T follicular helper cell (primary cell): ENCODE results near the gene RHOU.
A peak's percentile ranks its signal among the peaks of the same experiment; 100 is the strongest.
"Not testable (repeated sequence)": the region's sequence is repeated elsewhere in the genome, so short reads cannot be mapped to it uniquely, and the experiment has no call there.

Experiments used
- DNase-seq: peaks from one replicate; pipeline ENCODE4 v3.0.0-alpha.2; 2020; ENCODE audit warnings: low read depth
- total RNA-seq, 2 experiments: gene quantifications; one replicate each; lab custom pipeline; 2026; lab: John Stamatoyannopoulos, UW

The RHOU gene
- total RNA-seq = 3.0 to 4.9 reads per million in 2 experiments

DNA sequence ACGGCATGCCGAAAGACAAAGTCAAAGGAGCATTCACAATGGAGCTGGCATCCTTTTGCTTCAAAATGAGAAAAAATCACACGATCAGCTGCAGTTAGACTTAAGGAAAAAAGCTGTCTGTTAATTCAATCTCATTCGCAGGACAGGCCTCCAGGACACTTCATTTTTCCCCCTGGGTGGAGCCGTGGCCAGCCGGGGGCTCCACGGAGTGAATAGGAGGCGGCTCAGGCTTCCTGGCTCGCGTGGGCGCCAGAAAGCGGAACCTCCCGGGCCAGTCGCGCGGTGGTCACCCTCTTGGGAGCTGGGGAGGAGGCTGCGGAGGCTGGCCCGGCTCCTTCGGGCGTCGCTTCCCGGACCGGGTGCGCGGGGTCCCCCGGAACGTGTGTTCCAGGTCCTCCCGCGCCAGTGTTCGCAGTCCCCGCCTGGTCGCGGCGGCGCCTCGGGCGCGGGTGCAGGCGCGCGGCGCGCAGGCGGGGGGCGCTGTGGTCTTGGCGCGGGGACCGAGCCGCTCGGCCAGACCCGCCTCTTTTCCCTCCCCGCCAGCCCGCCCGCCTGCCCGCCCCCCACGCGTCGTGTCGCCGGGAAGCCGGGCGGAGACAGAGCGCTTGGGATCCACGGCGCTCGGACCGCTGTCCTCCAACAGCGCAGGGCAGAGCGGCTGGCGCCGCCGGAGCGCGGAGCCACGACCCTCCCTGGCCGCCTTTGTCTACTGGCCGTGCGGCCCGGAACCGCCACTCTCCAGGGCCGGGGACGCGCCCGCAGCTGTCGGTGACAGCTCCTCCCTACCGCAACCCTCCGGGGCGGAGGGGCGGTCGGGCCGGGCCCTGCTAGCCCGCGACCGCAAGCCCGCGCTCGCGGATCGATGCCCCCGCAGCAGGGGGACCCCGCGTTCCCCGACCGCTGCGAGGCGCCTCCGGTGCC, at the start of gene RHOU:
RHOU (plus strand) TSS at position 599 of the 921 bp plus-strand sequence; CDS start at position 863, 264 bp downstream.
- DNase-seq = peak; percentile 26

DNA sequence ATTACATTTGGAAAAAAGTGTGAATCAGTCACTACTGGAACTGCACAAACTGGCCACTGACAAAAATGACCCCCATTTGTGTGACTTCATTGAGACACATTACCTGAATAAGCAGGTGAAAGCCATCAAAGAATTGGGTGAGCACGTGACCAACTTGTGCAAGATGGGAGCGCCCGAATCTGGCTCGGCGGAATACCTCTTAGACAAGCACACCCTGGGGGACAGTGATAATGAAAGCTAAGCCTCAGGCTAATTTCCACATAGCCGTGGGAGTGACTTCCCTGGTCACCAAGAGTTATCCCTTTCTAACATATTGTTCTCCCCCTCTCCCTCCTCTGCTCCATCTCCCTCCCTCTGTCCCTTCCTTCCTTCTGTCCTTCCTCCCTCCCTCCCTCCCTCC, 47.7 kb upstream of the RHOU start:
- DNase-seq = no peak

DNA sequence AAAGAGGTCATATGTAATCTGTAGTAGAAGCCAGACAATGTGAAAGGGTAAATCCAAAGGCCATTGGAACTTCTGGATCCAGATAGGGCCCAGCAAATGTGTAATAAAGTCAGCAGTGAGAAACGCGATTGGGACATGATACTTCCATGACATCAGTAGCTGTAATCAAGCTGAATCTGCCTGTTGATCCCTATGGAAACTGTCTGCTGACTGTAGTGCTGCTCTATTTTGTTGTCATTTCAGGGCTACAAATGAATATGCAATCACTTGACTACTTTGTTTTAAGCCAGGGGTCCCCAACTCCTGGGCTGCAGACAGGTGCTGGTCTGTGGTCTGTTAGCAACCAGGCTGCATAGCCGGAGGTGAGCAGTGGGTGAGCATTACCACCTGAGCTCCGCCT, 46.0 kb upstream of the RHOU start:
- DNase-seq = no peak

DNA sequence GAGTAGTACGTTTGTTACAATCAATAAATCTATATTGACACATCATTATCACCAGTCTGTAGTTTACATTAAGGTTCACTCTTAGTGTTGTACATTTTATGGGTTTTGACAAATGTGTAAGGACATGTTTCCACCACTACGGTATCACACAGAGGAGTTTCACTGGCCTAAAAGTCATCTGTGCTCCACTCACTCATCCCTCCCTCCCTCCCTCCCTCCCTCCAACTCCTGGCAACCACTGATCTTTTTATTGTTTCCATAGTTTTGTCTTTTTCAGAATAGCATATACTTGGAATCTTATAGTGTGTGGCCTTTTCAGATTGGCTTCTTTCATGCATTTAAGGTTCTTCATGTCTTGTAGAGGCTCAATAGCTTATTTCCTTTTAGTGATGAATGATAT, 44.1 kb upstream of the RHOU start:
- no peak for DNase-seq

DNA sequence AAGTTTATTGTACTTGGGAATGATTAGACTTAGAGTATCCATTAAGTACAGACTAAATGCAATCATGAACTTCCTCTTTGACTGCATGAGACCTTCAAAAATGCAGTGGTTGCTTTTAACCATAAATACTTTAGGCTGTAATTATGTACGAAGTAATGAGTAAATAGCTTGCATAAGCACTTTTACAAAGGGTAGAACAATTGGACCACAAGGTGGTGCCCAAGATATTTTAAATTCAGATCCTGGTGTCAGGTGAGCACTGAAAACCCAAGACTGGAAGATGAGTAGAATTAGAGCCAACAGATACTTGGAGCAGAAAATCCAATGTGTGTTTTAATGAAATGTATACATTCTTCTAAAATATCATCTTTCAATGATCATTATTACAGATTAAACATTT, 43.4 kb upstream of the RHOU start:
- no peak for DNase-seq

DNA sequence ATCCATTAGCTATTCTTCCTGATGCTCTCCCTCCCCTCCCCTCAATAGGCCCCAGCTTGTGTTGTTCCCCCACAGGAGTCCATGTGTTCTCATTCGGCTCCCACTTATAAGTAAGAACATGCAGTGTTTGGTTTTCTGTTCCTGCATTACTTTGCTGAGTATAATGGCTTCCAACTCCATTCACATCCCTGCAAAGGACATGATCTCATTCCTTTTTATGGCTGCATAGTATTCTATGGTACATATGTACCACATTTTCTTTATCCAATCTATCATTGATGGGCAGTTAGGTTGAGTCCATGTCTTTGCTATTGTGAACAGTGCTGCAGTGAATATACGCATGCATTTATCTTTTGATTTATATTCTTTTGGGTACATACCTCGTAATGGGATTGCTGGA, 40.8 kb upstream of the RHOU start:
- not testable (repeated sequence) for DNase-seq

DNA sequence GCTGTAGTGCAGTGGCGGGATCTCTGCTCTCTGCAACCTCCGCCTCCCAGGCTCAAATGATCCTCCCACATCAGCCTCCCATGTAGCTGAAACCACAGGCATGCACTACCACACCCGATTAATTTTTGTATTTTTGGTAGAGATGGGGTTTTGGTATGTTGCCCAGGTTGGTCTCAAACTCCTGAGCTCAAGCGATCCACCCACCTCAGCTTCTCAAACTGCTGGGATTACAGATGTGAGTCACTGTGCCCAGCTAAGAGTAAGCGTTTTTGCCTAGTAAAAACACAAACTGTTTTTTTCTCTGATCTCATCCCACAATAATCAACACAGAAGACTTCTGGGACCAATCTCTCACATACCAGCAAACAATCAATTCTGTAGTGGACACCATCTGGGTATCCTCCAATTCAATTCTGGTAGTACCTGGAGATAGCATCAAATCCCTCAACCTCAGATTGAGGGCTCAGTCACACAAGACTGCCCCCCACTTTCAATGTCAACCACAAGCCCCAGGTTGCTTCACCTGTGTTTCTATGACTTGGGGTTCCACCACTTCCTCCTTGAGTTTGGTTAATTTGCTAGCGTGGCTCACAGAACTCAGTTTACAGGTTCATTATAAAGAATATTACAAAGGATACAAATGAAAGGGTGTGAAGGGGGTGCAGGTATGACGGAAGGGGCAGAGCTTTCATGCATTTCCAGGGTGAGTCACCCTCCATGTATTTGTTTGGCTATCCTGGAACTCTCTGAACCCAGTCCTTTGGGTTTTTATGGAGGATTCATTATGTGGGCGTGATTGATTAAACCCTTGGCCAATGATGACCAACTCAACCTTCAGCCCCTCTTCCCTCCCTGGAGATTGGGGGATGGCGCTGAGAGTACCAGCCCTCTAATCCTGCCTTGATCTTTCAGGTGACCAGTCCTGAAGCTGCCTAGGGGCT, 40.0 kb upstream of the RHOU start:
- no peak for DNase-seq

DNA sequence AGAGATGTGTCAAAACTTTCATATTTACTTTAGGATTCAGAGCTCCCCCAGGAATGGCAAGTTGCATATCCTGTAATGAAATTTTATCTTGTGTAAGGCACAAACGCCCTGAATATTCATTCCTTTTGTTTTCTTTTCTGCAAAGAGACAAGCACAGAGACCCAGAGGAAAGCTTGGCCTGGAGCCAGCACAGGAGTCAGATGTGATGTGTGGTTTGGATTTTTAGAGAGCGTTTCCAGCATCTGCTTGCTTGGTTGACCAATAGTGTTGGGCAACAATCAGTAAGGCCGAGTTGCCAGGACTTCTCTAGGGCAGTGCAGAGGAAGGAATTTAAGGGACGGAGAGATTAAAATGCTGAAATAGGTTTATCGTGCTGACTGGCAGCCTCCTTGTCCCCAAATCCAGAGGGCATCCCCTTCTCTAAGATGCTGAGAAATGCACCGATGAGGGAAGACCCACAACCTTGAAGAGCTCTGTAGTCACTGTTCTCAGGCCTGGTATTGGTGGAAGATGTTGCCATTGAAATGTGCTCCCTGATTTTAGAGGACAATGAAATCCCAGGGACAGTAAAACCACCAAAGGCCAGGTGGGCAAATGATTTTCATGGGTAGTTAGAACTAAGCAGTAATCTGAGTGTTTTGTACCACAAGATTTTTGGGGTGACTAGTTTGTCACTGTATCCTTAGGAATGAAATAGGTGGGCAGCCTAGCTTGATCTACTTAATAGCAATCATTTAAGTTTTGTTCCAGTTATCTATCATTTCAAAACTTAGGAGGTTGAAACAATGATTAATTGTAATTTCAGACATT, 37.9 kb upstream of the RHOU start:
- DNase-seq = no peak

DNA sequence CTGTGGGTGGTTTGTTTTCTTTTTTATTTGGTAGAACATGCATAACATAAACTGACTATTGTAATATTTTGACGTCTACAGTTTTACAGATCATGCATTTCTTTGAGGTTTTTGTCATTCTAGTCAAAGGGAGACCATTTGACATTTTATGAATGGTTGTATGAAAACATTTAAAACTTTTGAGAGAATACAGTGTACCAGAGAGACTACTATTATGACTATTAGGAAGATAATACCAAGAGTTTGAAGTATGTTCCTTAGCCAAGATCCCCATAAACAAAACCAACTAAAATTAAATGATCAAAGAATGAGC, 37.3 kb upstream of the RHOU start:
- DNase-seq = no peak

DNA sequence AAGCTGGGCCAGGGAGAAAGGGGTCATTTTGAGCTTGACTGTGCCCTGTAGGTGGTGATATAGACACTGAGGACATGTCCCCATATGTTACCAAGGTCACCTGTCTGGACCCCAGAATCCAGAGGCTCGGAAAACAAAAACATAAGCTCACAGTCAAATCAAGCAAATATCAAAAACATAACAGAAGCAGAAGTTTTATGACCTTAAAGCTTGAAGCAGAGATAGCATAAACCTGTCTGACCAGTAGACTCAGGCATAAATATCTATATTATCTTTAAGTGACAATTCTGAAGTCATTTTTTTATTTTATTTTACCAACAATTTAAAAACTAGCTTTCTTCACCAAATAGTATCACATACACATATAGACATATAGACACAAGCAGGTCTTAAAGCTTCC, 32.8 kb upstream of the RHOU start:
- DNase-seq = no peak

DNA sequence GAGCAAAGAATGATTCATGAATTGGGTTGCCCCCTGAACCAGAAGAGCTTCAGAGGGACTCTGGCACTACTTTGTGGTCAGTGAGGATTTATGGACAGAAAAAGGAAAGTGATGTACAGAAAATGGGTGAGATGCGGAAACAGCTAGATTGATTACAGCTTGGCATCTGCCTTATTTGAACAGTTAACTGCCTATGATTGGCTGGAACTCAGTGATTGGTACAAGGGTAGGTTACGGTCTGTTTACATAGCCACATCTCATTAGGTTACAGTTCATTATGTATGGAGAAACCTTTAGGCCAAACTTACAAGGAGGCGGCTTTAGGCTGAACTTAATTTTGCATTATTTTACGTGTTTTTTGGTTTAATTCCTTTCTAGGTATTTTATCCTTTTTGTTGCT, 29.0 kb upstream of the RHOU start:
- DNase-seq = no peak

DNA sequence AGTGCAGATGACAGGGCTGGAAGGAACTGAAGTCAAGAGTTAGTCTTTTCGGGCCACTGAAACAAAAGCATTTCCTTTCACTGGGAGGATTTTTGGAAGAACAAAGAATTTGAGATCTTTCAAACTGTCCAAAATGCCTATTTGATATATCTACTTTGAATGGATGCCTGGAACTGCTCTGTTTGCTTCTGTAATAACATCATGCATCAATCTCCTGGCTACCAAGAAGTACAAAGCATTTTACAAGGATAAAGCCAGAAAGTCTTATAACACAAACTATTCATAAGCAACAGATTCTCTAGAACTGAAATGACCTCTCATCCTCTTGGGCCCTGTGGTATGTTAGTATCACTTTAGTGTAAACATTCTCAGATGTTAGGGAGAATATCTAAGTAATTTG, 18.2 kb upstream of the RHOU start:
- no peak for DNase-seq

DNA sequence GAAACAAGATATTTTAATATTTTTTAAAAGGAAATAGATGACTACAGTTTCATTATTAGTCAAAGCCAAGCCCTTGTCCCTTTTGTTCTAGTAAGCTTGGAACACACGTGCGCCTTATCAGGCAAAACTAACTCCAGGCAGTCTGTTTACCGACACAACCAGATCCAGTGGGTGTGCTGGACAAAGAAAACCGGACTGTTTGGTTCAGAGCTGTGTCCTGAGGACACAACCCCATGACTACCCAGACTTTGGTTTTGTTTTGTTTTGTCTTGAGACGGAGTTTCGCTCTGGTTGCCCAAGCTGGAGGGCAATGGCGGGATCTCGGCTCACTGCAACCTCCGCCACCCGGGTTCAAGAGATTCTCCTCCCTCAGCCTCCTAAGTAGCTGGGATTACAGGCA, 13.9 kb upstream of the RHOU start:
- no peak for DNase-seq

DNA sequence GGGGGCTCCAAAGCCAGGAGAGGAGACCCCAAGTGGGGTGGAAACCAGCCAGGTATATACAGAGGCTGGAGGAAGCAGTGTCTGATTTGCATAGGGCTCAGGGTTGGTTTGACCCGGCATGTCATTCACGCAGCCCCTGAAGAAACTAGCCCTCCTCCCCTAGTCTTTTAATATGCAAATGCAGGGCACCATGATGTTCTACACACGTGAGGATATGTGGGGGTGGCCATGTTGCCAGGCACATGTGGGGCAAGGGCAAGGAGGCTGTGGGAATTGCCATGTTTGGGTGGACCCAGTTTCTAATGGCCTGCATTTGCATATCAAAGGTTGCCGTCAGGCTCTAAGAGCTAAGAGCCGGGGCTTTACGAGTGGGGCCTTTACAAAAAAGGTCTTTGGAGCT, 12.0 kb upstream of the RHOU start:
- no peak for DNase-seq

DNA sequence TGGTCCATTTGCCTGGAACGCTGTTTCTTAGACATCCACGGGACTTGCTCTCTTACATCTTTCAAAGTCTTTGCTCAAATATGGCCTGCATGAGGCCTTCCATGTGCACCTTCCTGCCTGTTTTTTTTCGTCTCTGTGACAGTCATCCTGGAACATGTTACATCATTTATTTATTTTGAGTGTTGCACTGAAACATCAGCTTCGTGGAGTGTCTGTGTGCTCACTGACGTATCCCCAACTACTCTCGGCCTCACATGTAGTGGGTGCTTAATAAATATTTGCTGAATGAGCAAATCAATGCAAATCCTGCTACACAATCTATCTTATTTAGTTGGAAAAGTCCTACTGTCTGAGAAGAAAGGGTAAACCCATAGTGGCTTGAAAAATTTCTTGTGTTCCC, 11.4 kb upstream of the RHOU start:
- DNase-seq = no peak

DNA sequence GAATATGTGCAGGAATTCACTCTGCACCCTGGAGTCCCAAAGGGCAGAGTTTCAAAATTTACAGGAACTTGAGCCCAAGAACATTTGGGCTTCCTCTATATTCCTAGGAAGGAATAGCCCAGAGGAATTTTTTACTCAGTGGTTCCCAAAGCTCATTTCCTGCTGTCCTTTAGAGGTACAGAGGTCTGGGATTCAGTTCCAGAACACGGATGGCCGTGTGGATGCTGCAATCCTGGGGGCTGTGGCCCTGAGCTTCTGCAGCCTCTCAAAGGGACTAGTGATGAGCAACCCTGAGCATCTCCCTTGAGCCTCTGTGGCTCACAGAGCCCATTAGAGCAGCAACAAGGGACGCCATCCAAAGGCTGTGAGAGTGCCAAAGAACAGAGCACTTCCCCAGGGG, 10.1 kb upstream of the RHOU start:
- DNase-seq = no peak

DNA sequence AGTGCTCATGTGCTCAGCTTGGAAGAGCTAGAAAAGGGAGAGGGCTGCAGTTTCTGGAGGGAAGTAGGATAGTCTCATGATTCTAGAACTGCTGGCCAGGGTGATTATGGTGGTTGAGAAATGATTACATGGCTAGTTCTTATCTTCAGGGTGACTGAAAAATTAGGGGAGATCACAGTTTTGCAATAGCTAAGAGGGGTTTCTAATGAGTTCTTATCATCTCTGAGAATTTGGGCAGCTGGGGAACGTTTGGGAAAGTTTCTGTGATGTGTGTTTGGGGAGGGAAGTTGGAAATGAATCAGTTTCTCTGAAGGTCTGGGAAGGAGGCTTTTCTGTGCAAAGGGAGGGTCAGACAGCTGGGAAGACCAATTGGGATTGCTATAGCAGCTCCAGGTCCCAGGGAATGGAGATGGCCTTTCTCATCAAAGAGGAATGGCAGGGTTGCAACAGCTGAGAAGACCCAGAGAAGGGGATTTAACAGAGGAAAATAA, 7.6 kb upstream of the RHOU start:
- no peak for DNase-seq

DNA sequence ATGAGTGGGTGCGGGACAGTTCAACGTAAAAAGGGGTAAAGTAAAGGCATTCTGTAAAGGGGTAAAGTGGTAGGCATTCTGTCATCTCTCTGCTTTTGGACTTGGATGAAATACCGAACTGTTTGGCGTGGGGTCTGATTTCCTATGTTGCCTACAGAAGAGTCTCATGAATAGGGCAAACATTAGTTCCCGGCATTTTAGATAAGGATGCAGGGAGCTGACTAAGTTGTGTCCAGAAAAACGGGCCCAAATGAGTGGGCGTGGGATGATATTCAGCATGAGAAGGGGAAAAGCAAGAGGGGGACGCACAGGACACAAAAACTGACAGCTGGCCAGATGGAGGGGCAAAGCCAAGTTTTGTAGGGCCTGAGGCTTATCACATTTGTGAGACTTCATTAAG, 2.9 kb upstream of the RHOU start:
- no peak for DNase-seq

DNA sequence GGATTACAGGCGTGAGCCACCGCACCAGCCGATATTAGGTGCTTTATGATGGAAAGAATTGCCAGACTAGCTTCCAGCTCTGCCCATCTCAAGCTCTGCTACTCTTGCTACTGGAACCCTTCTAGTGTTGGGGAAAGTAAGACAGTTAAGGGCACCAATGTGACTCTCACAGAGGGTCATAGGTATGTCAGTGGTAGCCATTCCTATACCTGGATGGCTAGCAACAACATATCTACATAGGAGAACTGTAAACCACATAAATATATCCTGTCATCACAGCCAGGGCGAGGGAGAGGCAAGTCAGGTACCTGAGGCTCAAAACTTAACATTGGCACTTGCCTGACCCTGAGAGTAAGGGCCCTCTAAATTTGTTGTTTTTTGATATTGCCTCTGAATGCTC, 1.7 kb upstream of the RHOU start:
- no peak for DNase-seq

DNA sequence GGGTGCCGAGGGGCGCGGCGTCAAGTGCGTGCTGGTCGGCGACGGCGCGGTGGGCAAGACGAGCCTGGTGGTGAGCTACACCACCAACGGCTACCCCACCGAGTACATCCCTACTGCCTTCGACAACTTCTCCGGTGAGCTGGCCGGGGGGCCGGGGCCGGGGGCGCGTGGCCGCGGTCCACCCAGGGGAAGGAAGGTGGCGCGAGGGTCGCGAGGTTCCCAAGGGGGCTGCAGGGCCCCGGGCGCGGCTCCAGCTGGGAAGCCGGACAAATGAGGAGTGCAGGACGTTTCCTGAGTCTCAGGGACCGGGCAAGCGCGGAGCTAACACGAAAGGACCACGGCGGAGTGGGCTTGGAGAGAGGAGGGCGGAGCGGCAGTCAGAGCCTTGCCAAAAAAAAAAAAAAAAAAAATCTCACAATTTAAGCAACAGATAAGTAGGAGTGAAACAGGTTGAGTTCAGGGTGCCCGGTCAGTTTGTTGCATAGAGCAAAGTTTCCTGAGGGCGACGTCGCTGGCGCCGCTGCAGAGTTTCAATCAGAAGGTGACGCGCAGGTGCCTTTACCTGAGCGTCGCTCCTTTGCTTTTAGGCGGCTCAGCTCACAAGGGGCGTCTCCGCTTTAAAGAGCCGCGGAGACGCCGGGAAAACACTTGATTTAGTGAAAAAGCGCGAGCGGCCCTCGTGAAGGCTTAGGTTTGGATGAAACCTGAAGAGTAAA, 750 bp downstream of the RHOU start:
- DNase-seq = no peak

DNA sequence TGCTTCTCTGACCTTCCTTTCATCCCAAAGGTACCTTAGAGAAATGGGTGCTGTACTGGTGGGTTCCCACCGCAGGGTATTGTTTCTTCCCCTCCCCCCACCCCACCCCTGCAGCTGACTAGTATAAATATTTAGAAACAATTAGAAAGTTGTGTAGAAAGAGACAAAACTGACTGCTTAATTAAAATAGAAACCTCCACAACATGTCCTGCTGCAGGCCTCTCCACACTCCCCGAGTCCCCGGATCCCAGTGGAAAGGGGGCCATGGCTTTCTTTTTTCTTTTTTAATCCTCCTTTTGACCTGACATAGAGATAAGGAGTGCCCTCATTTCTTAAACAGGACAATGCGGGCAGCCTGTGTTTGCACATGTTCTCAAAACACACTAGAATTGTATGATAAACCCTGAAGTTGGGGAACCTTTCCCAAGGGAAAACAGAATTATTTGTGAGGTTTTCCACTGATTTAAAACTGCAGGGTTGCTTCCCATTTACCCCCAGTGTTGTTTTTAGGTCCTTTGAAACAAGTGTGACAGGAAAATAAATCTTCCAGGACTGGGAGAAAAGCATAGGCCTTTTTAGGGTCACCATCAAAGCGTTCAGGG, 1.7 kb downstream of the RHOU start:
- DNase-seq = no peak
